PFSK-1 (cell line): Measurements from ENCODE around the gene IGFL4.

Experiments used
- POLR2AphosphoS5 ChIP-seq: IDR thresholded peaks from 2 replicates; pipeline ENCODE4 v1.6.1; 2012; ENCODE audit warnings: low read depth, mild to moderate bottlenecking, control low read depth, low read length, moderate library complexity
- TF ChIP-seq, protein P1 (sequence below), 2 experiments: IDR thresholded peaks; 2 replicates each; pipeline versions ENCODE4 v1.6.1 to v1.8.0; 2011 to 2012; ENCODE audit warnings: low read depth in 2 of 2, low read length in 2 of 2, control low read depth in 1 of 2, inconsistent platforms in 1 of 2, mild to moderate bottlenecking in 1 of 2, moderate library complexity in 1 of 2; ENCODE audit not compliant: insufficient read depth in 1 of 2

DNA sequence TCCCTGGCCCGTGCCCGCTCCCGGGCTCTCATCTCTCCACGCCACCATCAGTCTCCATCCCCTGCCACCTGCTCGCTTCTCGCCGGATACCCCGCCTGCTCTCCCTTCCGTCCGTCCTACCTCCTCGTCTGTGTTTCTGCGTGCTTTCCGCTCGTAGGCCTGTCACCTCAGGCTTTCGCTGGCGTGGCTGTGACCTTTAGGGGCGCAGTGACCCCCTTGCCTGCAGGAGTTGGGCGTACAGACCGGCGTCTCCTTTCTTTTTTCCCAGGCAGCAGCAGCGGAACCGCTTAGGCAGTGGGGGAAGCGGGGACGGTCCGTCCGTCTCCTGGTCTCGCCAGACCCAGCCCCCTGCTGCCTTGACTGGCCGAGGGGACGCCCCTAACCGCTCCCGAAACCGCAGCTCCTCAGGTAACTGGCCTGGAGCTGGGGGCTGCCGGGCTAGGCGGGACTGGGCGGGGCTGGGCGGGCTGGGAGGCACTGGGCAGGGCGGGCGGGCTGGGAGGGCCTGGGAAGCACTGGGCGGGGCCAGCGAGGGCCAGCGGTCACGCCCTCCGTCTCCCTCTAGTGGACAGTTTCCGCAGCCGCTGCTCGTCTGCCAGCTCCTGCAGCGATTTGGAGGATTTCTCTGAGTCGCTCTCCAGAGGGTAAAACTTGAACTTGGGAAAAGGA is 24.2 kb downstream of the IGFL4 start:
- TF ChIP-seq POLR2AphosphoS5, result no peak
- TF ChIP-seq, protein P1, sequence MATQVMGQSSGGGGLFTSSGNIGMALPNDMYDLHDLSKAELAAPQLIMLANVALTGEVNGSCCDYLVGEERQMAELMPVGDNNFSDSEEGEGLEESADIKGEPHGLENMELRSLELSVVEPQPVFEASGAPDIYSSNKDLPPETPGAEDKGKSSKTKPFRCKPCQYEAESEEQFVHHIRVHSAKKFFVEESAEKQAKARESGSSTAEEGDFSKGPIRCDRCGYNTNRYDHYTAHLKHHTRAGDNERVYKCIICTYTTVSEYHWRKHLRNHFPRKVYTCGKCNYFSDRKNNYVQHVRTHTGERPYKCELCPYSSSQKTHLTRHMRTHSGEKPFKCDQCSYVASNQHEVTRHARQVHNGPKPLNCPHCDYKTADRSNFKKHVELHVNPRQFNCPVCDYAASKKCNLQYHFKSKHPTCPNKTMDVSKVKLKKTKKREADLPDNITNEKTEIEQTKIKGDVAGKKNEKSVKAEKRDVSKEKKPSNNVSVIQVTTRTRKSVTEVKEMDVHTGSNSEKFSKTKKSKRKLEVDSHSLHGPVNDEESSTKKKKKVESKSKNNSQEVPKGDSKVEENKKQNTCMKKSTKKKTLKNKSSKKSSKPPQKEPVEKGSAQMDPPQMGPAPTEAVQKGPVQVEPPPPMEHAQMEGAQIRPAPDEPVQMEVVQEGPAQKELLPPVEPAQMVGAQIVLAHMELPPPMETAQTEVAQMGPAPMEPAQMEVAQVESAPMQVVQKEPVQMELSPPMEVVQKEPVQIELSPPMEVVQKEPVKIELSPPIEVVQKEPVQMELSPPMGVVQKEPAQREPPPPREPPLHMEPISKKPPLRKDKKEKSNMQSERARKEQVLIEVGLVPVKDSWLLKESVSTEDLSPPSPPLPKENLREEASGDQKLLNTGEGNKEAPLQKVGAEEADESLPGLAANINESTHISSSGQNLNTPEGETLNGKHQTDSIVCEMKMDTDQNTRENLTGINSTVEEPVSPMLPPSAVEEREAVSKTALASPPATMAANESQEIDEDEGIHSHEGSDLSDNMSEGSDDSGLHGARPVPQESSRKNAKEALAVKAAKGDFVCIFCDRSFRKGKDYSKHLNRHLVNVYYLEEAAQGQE (IDR thresholded peaks at IDR 0.05; ENCODE audit: insufficient read depth in 1 of 2, low read depth in 2 of 2, low read length in 2 of 2), result no peak
